Activated CD4-positive, alpha-beta T cell treated with anti-CD3 and anti-CD28 coated beads, Interleukin-2, amount 50 U/mL, for 4 hours (primary cell): Measurements from ENCODE around the gene CLCNKA.
"Not testable (repeated sequence)": the region's sequence is repeated elsewhere in the genome, so short reads cannot be mapped to it uniquely, and the experiment has no call there.

ENCODE experiments used
- DNase-seq, 2 experiments: peaks; one replicate each; pipeline ENCODE4 v3.0.0-alpha.2; 2020

CLCNKA gene

DNA sequence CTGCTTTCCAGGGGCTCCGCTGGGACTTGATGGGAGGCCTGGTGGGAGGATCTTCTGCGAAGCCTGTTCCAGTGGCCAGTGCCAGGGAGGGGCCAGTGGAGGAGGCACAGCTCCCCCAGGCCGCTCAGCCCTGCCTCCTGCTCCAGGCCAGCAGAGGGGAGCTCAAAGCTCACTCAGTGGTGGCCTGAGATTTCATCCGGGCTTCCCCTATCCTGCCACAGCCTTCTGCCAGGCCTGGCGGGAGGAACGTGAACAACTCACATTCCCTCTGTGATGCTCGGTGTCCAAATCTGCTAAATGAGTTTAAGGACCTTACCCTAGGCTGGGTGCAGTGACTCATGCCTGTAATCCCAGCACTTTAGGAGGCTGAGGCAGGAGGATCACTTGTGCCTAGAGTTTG is 25.0 kb downstream of the CLCNKA start:
- DNase-seq: no peak

DNA sequence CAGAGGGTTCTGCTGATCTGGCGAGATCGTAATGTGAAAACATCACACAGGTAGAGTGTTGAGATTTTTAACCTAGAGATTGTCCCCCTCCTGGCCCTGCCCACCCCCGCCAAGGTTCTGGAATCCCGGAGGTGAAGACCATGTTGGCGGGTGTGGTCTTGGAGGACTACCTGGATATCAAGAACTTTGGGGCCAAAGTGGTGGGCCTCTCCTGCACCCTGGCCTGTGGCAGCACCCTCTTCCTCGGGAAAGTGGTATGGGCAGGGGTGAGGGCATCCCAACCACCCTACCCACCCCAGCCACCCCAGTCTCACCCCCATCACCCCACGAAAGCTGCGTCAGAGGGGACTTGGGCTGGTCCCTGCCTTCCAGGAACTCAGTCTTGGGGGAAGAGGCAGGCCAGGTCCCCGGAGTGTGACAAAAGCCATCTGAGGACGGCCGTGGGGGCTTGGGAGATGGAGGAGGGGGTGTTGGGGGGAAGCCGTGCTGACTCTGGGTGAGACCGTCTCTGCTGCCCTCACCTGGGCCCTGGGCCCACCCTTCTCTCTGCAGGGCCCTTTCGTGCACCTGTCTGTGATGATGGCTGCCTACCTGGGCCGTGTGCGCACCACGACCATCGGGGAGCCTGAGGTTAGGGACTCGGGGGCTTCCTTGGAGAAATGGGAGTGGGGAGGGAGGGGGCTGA is 26.1 kb downstream of the CLCNKA start:
- DNase-seq: no peak

DNA sequence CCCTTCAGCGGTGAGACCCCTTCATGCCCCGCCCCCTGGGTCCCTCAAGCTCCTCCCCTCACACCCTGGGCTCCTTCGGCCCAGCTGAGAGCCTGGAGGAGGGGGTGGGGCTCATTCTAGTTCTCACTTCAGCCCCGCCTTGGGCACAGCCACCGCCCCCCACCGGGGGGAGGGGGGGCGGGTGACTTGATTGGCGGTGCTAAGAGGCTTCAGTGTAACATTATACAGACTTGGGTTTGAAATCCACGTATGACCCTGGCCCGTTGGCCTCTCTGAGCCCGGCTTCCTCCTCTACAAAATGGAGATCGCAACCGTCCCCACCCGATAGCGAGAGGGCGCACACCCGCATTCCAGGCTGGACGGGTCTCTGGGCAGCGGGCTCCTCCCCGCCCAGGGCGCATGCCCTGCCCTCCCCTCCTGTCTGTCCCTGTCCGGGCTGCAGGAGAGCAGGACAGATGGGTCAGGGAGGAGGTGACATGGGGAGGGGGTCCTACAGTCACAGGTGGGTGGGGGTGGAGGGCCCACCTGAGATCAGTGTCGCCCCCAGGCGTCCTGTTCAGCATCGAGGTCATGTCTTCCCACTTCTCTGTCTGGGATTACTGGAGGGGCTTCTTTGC is 26.8 kb downstream of the CLCNKA start:
- peak in 1 of 2 experiments; percentile 16 for DNase-seq

DNA sequence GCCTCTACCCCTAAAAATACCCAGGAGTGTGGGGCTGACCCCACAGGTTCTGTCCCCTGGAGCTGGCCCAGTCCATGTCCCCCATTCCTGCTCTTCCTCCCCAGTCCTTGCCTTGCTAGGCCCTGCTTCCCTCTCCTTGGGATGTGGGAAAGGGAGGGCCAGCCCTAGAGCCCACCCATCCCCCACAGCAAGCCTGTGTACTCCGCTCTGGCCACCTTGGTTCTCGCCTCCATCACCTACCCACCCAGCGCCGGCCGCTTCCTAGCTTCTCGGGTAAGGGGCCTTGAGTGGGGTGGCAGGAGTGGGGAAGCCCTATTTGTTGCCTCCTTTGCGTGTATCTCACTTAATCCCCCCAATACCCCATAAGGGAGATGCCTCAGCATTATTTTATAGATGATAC is 28.5 kb downstream of the CLCNKA start:
- DNase-seq: no peak

DNA sequence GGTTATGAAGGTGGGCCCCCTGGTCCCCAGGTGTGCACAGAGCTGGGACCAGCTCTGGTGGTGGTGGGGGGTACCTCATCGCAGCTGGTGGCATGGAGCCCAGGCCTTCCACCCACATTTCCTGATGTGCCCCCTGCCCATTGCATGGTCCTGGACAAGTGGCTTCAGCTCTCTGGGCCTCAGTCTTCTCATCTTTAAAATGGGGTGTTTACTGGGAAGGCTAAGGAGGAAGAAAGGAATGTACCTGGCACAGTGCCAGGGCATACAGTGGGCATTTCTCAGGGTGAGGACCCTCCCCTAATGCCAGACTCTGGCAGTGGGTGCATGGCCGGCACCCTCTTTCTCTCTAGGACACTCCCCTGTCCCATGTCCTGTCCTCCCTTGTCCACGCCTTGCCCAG is 29.2 kb downstream of the CLCNKA start:
- DNase-seq: no peak

DNA sequence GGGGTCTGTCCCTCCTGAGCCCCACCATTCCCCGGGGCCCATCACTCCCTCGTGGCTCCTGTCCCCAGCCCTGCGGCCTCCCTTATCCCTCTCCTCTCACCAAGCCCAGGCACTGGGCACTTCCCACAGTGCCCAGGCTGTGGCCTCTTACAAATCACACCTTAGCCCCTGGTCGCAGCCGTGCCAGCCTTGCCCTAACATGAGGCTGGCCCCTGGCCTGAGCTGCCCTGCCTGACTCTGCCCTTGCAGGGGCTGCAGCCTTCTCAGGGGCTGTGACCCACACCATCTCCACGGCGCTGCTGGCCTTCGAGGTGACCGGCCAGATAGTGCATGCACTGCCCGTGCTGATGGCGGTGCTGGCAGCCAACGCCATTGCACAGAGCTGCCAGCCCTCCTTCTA is 30.1 kb downstream of the CLCNKA start:
- not testable (repeated sequence) for DNase-seq

DNA sequence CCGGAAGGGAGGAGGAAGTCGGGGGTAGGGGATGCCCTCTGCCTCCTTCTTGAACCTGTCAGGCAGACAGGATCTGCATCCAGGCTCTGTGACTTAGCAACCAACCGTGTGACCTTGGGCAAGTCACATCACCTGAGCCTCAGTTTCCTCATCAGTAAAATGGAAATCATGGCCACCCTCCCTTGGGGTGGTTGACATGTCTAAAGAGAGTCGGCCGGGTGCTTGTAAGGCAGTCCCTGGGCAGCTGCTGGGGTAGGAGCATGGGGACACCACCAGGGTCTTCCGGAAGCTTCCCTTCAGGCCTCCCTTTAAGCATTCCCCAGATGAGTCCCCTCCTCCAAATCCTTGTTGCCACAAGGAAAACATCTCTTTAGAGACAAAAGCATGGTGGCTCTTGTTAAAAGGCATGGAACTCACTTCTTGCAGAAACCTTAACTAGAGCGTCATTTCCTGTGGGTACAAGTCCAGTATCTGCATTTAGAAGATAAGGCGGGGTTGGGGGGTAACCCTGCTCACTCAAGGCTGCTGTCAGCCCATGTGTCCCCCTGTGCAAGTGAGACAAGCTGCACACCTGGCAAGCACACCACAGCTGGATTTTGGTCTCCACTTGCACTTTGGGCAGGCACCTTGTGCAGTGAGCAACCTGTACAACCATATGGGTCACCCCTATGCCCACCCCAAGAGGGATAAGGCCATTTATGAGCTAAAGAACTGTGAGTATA is 32.1 kb downstream of the CLCNKA start:
- DNase-seq: no peak

DNA sequence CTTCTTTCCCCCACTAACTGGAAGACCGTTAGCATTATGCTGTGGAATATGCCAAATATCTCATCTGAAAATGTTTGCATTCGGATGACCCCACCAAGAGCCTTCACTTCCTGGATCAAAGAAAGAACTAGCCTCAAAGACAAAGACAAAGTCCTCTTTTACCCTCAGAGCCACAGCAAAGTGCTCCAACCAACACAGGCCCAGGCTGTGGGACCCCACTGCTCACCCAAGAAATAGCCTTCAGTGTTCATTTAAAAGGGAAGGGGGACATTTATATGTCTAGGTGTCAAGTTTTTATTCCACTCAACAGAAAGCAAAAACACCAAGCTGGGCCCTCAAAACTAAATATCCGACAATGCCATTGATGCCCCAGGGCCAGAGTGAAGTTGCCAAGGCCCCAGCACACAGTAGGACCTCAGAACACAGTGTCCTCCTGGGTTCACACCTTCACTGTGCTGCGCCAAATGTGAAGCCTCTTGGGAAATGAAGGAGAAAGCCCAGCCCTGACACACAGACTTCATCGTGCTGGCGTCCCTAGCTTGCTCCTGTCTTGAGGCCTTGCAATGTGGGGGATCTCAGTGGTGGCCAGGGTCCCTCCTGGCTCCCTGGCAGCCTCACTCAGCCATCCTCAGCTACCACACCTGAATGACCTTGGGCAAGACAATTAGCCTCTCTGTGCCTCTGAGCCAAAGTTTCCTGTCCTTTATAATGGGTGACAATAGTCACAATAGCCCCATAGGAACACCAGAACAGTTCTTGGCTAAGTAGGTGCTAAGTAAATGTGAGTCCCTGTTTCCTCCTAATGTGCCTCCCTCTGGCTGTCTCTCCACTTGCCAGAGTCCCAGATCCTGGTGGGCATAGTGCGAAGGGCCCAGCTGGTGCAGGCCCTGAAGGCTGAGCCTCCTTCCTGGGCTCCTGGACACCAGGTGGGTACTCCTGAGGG is 33.0 kb downstream of the CLCNKA start:
- DNase-seq: no peak

DNA sequence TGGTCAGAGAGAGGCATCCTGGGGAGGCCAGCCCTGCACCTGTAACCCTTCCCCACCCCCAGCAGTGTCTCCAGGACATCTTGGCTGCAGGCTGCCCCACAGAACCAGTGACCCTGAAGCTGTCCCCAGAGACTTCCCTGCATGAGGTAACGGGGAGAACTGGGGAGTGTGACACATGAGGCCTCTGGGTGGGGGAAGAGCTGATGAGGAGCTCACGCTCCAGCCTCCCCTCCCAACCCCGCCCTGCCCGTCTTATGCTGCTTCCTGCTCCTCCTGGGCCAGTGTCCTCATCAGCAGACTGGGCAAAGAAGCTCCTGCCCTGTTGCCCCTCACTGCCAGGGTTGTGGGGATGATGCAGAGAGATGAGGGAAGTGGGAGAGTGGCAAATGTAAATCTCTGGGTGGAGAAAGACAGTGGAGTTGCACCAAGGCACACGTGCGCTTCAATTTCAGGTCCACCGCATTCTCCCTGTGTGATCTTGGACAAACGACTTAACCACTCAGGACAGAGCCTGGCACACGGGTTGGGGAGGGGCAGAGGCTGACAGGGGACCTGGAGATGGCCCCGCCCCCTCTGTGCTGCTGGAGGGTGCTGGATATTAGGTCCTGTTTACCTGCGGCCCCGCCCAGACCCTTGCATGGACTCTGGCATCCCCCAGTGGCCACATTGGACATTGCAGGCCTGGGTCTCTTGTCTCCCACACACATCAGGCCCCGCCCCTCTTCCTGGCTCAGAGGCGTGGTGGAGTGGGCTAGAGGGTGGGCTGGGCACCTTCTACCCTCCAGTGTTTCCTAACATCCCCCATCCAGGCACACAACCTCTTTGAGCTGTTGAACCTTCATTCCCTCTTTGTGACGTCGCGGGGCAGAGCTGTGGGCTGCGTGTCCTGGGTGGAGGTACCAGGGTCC is 34.0 kb downstream of the CLCNKA start:
- DNase-seq: peak; percentile 68 to 69

DNA sequence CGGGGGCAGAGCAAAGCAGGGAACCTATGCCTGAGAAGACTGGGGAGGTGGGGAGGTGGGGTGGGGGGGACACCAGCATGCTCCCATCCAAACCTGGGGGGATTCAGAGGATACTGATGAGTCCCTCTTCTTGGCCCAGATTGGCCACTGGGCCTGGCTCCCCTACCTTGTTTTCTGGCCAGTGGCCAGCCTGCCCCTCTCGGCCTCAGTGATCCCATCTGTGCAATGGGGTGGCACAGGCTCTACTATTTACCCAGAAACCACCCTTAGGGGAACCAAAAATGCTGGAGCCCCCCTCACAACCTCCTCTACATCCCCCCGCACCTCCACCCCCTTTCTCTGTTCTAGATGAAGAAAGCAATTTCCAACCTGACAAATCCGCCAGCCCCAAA is 34.7 kb downstream of the CLCNKA start:
- not testable (repeated sequence) for DNase-seq

DNA sequence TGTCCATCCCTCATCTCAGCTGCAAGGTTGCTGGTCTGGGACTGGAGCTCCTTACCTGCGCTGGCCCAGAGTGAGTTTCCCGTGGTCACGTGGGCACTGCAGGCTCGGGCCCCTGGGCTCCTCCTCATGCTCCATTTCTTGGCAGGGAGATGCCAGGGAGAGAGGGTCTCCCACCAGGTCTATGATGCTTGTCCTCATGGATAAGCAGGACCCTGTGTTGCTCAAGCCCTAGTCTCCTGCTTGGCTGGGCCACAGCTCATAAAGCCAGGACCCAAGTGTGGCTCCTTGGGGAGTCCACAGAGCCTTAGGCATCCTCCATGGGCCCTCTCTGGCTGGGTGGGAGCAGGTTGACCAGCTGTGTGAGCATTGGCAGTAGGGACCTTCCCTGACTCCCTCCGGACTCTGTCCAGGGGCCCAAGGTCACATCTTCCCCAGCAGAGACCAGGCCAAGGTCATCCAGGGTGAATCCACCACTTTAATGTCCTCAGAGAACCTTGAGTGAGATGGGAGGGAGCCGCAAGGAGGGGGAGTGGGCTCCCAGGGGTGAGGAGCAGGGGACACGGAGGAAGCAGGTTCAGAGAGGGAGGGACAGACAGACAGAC is 35.6 kb downstream of the CLCNKA start:
- DNase-seq: not testable (repeated sequence)

DNA sequence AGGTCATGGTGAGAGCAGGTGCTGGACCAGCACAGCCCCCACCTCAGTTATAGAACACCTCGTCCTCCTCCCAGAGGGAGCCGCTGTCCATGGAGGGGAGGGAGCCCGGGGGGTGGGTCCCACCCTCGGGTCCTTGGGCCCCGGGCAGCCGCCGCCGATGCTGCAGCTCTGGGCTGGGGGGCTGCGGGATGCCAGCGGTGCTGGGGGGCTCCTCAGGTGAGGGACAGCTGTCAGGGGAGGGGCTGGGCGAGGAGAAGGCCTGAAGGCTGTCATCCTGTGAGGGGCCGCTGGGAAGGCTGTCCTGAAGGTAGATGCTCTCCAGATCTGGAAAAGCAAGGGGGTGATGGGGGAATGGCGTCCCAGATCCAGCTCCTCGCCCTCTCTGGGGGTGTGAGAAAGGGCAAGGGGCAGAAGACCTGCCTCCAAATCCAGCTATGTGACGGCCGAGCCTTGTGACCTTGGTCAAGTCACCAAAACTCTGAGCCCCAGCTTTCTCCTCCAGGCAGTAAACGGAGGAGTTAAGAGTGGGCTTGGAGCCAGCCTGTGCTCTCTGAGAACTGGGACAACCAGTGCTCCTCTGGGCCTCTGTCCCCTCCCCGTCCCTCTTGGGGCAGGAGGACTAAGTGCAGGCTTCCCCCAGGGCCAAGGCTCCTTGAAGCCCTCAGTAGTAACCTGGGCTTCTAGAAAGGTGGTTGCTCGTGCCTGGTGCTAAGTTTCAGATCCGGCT is 36.7 kb downstream of the CLCNKA start:
- not testable (repeated sequence) for DNase-seq

DNA sequence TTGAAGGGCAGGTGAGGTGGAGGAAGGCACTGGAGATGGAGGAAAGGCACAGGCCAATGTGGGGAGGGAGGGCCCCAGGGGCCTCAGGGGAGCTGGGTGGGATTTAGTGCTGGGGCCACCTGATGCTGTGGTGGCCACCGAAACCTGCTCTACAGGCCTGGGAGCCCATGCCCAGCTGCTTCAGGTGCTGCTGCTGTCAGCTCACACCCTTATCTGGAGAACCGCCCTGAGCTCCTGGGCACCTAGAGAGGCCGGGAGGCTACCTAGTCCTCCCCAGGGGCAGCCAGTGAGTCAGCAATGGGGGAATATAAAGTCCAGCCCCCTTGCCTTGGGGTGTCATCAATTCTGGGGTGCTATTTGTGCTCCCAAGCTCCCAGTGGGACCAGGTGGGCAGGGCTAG is 39.4 kb downstream of the CLCNKA start:
- no peak for DNase-seq

DNA sequence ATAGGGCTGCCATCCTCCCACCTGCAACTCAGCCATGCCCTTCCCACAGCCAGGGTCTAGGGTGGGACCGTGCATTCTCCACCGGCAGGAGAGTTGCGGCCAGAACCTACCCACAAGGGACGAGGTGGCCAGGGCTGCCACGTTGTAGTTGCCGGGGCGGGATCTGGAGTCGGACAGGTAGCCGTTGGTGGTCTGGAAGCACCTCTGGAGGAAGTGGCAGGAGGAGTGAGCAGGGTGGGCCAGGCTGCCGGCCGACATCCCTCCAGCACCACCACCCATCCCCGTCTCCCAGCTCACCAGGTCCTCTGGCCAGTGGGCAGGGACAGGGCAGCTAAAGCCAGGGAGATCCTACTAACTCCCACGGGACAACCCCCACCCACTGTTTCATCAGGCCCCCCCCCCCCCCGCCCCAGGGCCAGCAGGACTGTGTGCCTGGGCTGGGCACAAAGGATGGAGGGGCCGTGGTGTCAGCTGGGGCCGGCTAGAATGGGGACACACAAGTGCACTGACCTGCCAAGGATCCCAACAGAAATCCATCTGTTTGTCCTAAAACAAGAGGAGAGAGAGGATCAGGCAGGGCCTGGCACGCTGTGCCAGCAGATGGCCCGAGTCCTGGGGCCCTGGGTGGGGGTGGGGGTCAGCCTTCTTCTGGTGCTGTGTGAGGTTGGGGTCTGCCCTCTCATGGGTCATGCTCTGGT is 40.3 kb downstream of the CLCNKA start:
- not testable (repeated sequence) for DNase-seq

DNA sequence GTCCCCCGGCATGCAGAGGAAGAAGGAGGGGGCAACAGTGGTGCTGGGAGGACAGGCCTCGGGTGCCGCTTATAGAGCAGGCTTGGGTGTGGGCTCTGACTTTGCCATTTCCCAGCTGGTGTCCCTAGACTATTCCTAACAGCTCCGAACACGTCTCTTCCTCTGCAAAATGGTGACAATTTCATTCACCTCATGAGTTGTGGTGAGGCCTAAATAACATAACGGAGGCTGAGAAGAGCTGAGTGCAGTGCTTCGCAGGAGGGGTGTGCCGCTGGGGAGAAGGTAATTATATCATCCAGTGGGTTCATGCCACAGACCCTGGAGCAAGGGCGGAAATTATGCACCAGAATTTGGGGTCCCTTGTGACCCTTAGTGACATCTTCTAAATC is 40.8 kb downstream of the CLCNKA start:
- DNase-seq: not testable (repeated sequence)

DNA sequence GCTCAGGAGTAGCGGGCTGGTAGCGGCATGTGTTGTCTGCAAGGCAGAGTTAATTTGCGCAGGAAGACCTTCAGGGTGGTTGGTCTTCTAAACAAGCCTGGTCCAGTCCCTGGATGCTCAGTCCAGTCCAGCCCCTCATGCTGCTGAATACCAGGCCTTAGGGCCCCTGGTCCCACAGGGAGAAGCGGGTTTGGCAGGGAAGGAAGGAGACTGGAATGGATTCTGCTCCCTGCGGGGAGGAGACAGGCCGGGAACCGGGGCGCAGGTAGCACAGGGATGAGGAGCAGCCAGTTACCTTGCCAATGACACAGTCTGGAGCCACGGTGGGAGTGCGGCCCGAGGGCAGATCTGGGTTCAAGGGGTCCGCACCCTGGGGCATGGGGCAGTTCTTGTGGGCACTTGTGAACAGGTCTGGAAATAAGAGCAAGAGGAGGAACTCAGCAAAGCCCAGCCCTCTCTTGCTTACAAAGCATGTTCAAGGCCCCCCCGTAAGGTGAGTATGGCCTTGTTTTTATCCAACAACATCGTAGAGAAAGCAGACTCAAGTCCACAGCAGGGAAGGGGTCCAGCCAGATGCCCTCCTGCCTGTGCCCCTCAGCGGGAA is 41.5 kb downstream of the CLCNKA start:
- no peak for DNase-seq

DNA sequence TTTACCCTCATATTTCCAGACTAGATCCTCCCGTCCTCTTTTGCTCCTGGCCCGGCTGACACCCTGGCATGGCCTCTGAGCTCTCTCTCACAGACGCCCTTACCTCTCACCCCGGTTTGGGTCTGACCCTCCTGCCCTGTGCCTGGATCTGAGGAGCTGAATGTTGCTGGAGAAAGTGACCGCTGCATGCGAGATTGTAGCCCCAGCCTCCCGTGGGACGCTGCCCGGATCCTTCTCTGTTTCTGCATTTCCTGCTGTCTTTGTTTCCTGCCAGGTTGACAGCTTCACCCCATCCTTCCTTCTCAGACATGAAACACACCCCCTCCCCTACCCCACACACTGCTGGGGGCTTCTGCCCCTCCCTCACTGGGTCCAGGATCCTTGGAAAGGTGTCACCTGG is 42.1 kb downstream of the CLCNKA start:
- DNase-seq: no peak

DNA sequence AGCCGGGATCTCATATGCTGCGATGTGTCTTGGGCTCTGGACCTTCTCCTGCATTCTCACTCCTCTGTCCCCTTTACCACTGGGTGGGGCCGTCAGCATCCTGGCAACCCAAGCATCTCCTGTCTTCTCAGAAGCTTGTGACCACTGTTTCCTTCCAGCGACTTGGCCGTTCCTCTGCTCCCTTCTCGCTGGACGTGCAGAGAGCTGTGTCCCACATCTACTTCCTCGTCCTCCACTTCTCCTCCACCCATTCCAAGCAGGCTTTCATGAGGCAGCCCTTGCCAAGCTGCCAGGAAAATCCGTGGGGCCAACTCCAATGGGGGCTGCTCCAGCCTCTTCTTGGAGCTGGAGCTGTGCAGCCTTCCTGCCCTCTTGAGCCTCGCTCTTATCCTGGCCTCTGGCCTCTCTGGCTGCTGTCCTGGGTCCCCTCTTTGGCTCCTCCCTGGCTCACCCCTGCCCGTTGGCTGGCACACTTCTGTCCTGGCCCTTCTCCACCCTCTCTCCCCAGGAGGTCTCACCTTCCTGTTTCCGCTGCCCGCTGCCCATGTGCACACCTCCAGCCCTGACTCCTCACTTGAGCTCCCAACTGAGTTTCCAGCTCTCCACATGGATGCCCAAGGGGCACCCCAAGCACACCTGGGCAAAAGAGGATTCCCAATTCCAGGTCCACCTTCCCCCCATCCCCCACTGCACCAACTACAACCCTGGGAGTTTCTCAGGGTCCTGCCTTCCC is 42.9 kb downstream of the CLCNKA start:
- no peak for DNase-seq

DNA sequence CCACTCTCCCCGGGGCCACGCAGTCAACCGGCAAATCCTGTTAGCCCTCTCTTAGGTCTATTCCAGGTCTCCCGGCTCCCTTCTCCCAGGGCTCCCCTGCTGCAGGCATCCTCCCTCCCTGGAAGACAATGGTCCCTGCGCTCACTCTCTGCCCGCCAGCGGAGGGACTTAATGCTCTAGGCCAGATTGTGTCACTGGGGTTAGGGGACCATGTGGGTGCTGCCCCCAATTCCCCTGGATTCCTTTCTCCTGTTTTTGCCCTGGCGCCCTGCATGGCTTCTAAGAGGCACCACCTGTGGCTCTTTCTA is 43.4 kb downstream of the CLCNKA start:
- DNase-seq: no peak
